GM21786 (cell line): ENCODE results near the gene SLC7A6OS.
"Not testable (repeated sequence)": the region's sequence is repeated elsewhere in the genome, so short reads cannot be mapped to it uniquely, and the experiment has no call there.

Experiments used
- ATAC-seq: cut with Tn5 transposase; IDR thresholded peaks from one replicate; pipeline ENCODE4 v1.9.1; 2021; ENCODE audit not compliant: unreplicated experiment

The SLC7A6OS gene

GRCh38 chr16:68299571-68300453, 10.9 kb downstream of the SLC7A6OS start:
- no peak for ATAC-seq

DNA sequence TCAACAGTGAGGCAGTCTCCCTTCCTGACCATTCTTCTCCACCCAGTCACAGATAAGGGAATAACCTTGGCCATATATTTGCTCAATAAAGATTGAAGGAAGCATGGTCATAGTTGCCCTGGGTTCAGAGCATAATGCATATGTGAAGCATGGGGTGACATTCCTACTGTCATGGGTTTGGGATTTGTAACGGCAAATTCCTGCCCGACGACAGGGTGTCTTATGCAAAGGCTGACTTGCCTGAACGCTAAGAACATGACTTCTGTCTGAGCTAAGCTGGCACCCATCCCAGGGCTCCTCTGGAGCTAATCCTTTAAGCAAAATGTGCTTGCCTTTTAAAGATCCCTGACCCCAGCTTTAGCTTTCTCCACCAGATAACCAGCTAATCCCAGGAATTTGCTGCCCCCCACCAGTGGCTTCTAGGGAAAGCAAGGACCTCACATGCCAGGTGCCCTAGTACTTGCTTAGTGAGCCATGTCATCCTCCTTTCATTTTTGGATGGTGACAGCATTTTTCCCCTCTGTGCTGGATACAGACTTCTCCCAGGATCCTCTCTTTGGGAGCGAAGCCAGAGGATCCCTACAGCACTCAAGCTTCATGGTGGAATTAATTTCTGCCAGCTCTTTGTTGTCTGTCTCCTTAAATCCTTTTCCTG, 11.7 kb downstream of the SLC7A6OS start:
- no peak for ATAC-seq

DNA sequence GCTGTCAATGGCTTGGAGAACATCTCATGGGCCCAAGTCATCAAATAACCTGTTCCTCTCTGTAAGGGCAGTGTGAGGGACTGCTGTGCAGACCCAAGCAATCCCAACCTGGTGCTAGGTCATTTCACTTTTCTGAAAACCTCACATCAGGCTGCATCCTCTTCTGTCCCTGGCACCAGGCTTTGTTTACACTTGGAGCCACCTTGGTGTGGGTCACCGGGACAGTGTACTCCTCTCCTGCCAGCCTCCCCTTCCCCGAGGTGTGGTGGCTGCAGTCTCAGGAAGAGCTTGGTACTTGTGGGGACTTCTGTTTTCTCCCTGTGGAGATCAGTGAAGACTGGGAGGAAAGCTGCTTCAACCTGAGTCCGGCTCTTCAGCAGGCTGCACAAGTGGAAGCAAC, 12.4 kb downstream of the SLC7A6OS start:
- ATAC-seq = no peak

- no peak for ATAC-seq
These were observed 12.8 kb downstream of the SLC7A6OS start for GRCh38 chr16:68297908-68298307.

- ATAC-seq = no peak
These were observed 14.1 kb downstream of the SLC7A6OS start for GRCh38 chr16:68296693-68297092.

- no peak for ATAC-seq
These were observed 14.5 kb downstream of the SLC7A6OS start for GRCh38 chr16:68296291-68296690.

DNA sequence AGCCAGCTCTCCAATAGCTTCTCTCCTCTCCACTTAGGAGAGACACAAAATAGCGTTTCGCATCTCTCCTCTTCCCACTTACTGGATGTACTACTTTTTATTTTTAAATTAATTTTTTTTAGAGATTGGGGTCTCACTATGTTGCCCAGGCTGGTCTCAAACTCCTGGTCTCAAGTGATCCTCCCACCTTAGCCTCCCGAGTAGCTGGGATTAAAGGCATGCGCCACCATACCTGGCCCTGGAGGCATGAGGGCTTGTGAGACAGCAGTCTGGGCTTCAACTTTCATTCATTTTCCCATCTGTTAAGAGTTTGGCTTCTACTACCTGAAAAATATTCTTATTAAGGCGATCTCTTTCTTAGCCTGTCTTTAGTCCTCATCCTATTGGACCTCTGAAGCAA, 18.3 kb downstream of the SLC7A6OS start:
- no peak for ATAC-seq

DNA sequence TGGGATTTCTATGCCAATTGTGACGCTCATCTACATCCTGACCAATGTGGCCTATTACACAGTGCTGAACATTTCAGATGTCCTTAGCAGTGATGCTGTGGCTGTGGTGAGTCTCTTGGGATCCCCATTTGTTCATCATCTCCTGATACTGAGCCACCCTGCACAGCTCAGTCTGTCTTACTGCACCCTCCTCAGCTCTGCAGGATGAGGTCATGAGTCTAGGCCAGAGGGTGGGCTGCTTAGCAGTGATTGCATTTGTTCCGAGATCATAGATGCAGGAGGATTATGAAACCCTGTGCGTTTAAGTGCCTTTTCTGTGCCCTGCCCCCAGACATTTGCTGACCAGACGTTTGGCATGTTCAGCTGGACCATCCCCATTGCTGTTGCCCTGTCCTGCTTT, 19.5 kb downstream of the SLC7A6OS start:
- no peak for ATAC-seq

- ATAC-seq = no peak
These were observed 20.3 kb downstream of the SLC7A6OS start for GRCh38 chr16:68290450-68290849.

- peak; percentile 84 for ATAC-seq
These were observed 21.0 kb downstream of the SLC7A6OS start for GRCh38 chr16:68289621-68290329.

- ATAC-seq = peak; percentile 7
These were observed 21.5 kb downstream of the SLC7A6OS start for GRCh38 chr16:68289202-68289601.

GRCh38 chr16:68288796-68289195, 21.9 kb downstream of the SLC7A6OS start:
- ATAC-seq = not testable (repeated sequence)

DNA sequence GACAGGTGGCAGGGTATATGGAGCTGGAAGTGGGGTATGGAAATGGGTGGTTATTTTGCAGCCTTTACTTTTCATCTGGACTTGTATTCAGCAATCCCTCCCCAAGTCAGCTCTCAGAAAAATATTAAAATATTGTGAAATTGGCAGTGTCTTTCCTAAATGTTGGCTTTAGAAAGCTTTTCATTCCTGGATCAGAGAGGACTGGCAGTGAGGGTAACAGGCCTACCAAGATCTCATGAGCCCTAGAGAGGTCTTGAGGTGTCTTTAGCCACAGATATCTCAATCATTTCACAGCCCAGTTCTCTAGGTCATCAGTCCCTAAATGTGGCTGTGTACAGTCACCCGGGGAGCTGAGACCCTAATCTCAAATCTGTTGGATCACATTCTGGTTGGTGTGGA, 22.5 kb downstream of the SLC7A6OS start:
- ATAC-seq = no peak

DNA sequence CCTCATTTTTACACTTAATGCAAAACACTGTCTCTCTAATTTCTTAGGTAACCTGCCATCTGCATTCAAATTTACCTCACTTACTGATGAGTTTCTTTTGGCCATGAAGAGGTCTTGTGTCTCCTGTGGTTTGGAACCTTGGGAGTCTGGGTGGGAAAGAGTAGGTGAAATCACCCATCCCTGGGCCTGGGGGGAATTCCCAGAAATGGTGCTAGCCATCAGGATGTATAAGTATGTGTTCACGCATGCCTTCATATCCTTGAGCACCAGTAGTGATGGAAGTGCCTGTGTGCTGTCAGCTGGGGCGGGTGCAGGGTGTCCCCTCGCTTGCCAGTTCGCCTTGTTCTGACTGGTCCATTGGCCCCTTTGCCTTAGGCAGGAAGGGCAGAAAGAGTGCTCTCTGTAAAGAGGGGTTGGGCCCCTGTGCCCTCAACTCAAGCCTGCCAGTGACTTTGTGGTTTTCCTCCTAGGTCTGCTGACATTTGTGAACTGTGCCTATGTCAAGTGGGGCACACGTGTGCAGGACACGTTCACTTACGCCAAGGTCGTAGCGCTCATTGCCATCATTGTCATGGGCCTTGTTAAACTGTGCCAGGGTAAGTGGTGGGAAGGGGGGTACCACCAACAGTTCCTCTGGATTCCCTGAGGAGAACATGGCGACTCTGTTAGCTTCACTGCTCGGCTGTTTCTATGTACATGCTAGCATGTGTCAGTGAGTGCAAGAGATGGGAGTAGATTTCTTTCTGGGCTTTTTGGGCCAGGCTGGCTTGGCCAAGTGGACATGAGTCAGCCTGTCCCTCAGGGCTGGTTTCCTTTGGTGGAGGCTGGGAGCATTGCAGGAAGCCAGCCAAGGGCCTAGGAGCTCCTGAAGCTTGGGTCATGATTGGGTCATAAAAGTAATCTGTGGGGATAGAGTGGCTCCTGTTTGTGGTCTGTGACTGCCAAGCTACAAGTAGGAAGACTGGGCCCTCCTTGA, 23.2 kb downstream of the SLC7A6OS start:
- ATAC-seq = no peak

DNA sequence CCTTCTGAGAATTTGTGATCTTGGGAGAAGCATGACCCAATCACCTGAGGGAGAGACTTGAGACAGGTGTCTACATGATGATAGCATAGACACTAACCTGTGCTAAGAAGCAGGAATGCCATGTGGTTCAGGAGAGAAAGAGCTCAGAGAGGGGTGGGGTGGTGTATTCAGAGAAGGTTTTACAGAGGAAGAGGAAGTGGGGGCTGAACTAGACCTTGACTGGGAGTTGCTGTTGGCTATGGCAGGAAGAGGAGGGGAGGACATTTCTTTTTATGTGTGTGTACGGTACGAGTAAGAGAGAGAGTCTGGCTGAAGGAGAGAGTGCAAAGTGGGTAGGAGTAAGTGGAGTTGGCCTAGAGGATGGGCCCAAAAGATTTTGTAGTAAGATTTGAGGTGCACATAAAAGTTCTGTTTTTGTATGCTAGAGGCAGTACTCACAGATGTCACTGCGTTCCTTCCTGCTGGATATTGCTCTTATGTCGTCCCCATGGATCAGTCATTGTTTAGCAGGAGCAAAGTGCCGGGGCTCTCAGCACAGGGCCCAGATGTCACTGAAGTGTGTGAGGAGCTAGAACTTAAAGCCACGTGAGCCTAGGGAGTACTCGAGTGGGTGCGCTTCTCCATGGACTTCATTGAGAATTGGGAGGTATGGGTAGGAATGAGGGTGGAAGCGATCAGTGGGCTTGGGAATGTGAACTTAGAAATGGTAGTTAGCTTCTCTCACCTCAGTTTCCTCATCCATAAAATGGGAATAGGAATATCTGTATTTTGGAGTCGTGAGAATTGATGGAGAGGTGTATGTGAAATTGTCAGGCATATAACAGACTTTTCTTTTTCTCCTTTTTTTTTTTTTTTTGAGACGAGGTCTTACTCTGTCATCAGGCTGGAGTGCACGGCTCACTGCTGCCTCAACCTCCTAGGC, 24.3 kb downstream of the SLC7A6OS start:
- no peak for ATAC-seq

- ATAC-seq = no peak
These were observed 25.1 kb downstream of the SLC7A6OS start for GRCh38 chr16:68285683-68286082.

- peak; percentile 45 for ATAC-seq
These were observed 25.9 kb downstream of the SLC7A6OS start for GRCh38 chr16:68284847-68285246.

GRCh38 chr16:68283801-68284598, 26.7 kb downstream of the SLC7A6OS start:
- peak; percentile 50 for ATAC-seq

GRCh38 chr16:68283346-68283745, 27.4 kb downstream of the SLC7A6OS start:
- ATAC-seq = no peak
